ENCODE results near the gene IFIT5. TPM values are rescaled to one million over a fixed set of nuclear protein-coding genes. Genes with fewer than 3 reads are reported as not detected.

The IFIT5 gene
- total RNA-seq, 5 donors from 2014 or later (not counting 1 experiment from before 2014, with no cell fraction given) = 12.6 to 20.3 (median 18.5) TPM

- H3K27ac Mint-ChIP-seq = peak within 1 kb of the TSS; percentile 90 to 94
- CTCF ChIA-PET = interaction anchor here (0.6 to 3.0 kb wide), 18 partner anchors 10 to 557 kb away, joined by 3 to 29 read pairs (median 4); partner anchors contain the start of genes LIPA (in 2 of the 2), IFIT1B (in 1 of the 2), IFIT2 (in 1 of the 2) and IFIT5 (in 1 of the 2)
- peak in 33 of 35 experiments; percentile 11 to 88 (median 39) for DNase-seq
- Histone ChIP-seq H3K4me3 (ENCODE audit: control insufficient read depth in 1 of 2, extremely low read depth in 1 of 2, low read length in 1 of 2) (peak within 1 kb of the TSS; percentile 78 to 79), H3K4me1 (ENCODE audit: control insufficient read depth in 1 of 2, extremely low read depth in 1 of 2, insufficient read depth in 2 of 2, low read length in 2 of 2) (peaks cover 10 to 15% of the 10 kb centered on the region in 2 experiments), H3K36me3 (ENCODE audit: control insufficient read depth in 2 of 2, extremely low read depth in 1 of 2, insufficient read depth in 1 of 2, low read length in 1 of 2) (no peaks in the 10 kb centered on the region), H3K27me3 (replicated peaks in 1 of 2; ENCODE audit: control insufficient read depth in 2 of 2, extremely low read depth in 1 of 2, insufficient read depth in 2 of 2, low read length in 1 of 2) (no peaks in the 10 kb centered on the region), H3K9me3 (no peaks in the 10 kb centered on the region), H3K27ac (ENCODE audit: low read length) (peak within 1 kb of the TSS; percentile 91)
- H3K27me3 Mint-ChIP-seq = no peaks in the 10 kb centered on the region
- H3K4me1 Mint-ChIP-seq = peaks cover 26 to 52% (median 43%) of the 10 kb centered on the region in 3 donors
- POLR2A ChIA-PET = interaction anchor here (0.5 to 2.4 kb wide), 13 partner anchors 20 to 1771 kb away, joined by 3 to 37 read pairs (median 5); partner anchors contain the start of genes IFIT5 (in 2 of the 2), IFIT2 (in 1 of the 2) and LIPA (in 1 of the 2)
- 0% methylated on average over 2 of the region's 8 CpGs for WGBS (ENCODE audit: insufficient coverage)
- H3K36me3 Mint-ChIP-seq = peaks cover 17% of the 10 kb centered on the region
- ATAC-seq (replicated peaks in 1 of 4) = peak; percentile 93 to 96 (median 94)
- H3K4me3 Mint-ChIP-seq = peak within 1 kb of the TSS; percentile 80 to 90 (median 83)
- no peaks in the 10 kb centered on the region for H3K9me3 Mint-ChIP-seq
Measured at GRCh38 chr10:89391907-89392756, 22.2 kb upstream of the IFIT5 start, which contains the start of gene IFIT1. Gene IFIT1, plus strand, starts transcription at chr10:89392623. Its CDS starts 90 bp downstream, at chr10:89392713.

- WGBS (ENCODE audit: insufficient coverage) = 67% methylated on average over 2 of the region's 2 CpGs
- Histone ChIP-seq H3K9me3 (no peaks in the 10 kb centered on the region), H3K36me3 (ENCODE audit: control insufficient read depth in 2 of 2, extremely low read depth in 1 of 2, insufficient read depth in 1 of 2, low read length in 1 of 2) (no peaks in the 10 kb centered on the region), H3K4me3 (ENCODE audit: control insufficient read depth in 1 of 2, extremely low read depth in 1 of 2, low read length in 1 of 2) (peak overlapping the region; percentile 78 to 79), H3K4me1 (ENCODE audit: control insufficient read depth in 1 of 2, extremely low read depth in 1 of 2, insufficient read depth in 2 of 2, low read length in 2 of 2) (peaks cover 10 to 15% of the 10 kb centered on the region in 2 experiments), H3K27me3 (replicated peaks in 1 of 2; ENCODE audit: control insufficient read depth in 2 of 2, extremely low read depth in 1 of 2, insufficient read depth in 2 of 2, low read length in 1 of 2) (no peaks in the 10 kb centered on the region), H3K27ac (ENCODE audit: low read length) (peak overlapping the region; percentile 91)
- ChIA-PET CTCF (interaction anchor here (0.6 to 3.0 kb wide), 10 partner anchors 10 to 309 kb away, joined by 3 to 29 read pairs (median 6); partner anchors contain the start of genes LIPA (in 2 of the 2), IFIT2 (in 1 of the 2) and IFIT5 (in 1 of the 2)), POLR2A (interaction anchor here (0.5 to 2.4 kb wide), 8 partner anchors 21 to 1770 kb away, joined by 3 to 37 read pairs (median 6); partner anchors contain the start of genes IFIT5 (in 2 of the 2), IFIT2 (in 1 of the 2) and LIPA (in 1 of the 2))
- H3K4me3 Mint-ChIP-seq = peak overlapping the region; percentile 80 to 90 (median 83)
- no peaks in the 10 kb centered on the region for H3K27me3 Mint-ChIP-seq
- DNase-seq = peak in 1 of 35 experiments; percentile 34
- ATAC-seq (replicated peaks in 1 of 4) = peak in 3 of 4 experiments; percentile 29 to 38 (median 37)
- peaks cover 34 to 55% (median 48%) of the 10 kb centered on the region in 3 donors for H3K4me1 Mint-ChIP-seq
- peaks cover 19% of the 10 kb centered on the region for H3K36me3 Mint-ChIP-seq
- H3K9me3 Mint-ChIP-seq = no peaks in the 10 kb centered on the region
- peak overlapping the region; percentile 90 to 94 for H3K27ac Mint-ChIP-seq
Measured at GRCh38 chr10:89392974-89393373, 21.4 kb upstream of the IFIT5 start.

GRCh38 chr10:89393898-89394297 lies 20.5 kb upstream of the IFIT5 start:
- ChIA-PET CTCF (interaction anchor here in 1 of 2 donors (0.7 to 3.0 kb wide), 2 partner anchors 21 to 147 kb away, joined by 3 to 29 read pairs; partner anchors contain the start of gene IFIT5), POLR2A (interaction anchor here in 1 of 2 donors (0.7 kb wide), 1 partner anchor 89 kb away, joined by 4 read pairs; no protein-coding TSS in a partner anchor)
- Histone ChIP-seq H3K27ac (ENCODE audit: low read length) (no peak overlapping the region), H3K4me1 (ENCODE audit: control insufficient read depth in 1 of 2, extremely low read depth in 1 of 2, insufficient read depth in 2 of 2, low read length in 2 of 2) (peaks cover 10 to 15% of the 10 kb centered on the region in 2 experiments), H3K9me3 (no peaks in the 10 kb centered on the region), H3K27me3 (replicated peaks in 1 of 2; ENCODE audit: control insufficient read depth in 2 of 2, extremely low read depth in 1 of 2, insufficient read depth in 2 of 2, low read length in 1 of 2) (no peaks in the 10 kb centered on the region), H3K4me3 (ENCODE audit: control insufficient read depth in 1 of 2, extremely low read depth in 1 of 2, low read length in 1 of 2) (no peak overlapping the region), H3K36me3 (ENCODE audit: control insufficient read depth in 2 of 2, extremely low read depth in 1 of 2, insufficient read depth in 1 of 2, low read length in 1 of 2) (no peaks in the 10 kb centered on the region)
- Mint-ChIP-seq H3K9me3 (no peaks in the 10 kb centered on the region), H3K27me3 (no peaks in the 10 kb centered on the region), H3K4me1 (peaks cover 43 to 64% (median 54%) of the 10 kb centered on the region in 3 donors), H3K36me3 (peaks cover 27% of the 10 kb centered on the region), H3K27ac (peak overlapping the region in 1 of 2 donors; percentile 31), H3K4me3 (peak overlapping the region; percentile 80 to 90 (median 83))
- ATAC-seq (replicated peaks in 1 of 4) (no peak), DNase-seq (no peak)
- no CpG with 5 or more reads among the region's 3 CpGs for WGBS (ENCODE audit: insufficient coverage)

- Histone ChIP-seq H3K36me3 (ENCODE audit: control insufficient read depth in 2 of 2, extremely low read depth in 1 of 2, insufficient read depth in 1 of 2, low read length in 1 of 2) (no peaks in the 10 kb centered on the region), H3K27ac (ENCODE audit: low read length) (no peak overlapping the region), H3K9me3 (no peaks in the 10 kb centered on the region), H3K4me1 (ENCODE audit: control insufficient read depth in 1 of 2, extremely low read depth in 1 of 2, insufficient read depth in 2 of 2, low read length in 2 of 2) (peaks cover 10 to 15% of the 10 kb centered on the region in 2 experiments), H3K4me3 (ENCODE audit: control insufficient read depth in 1 of 2, extremely low read depth in 1 of 2, low read length in 1 of 2) (no peak overlapping the region), H3K27me3 (replicated peaks in 1 of 2; ENCODE audit: control insufficient read depth in 2 of 2, extremely low read depth in 1 of 2, insufficient read depth in 2 of 2, low read length in 1 of 2) (no peaks in the 10 kb centered on the region)
- DNase-seq (no peak), ATAC-seq (replicated peaks in 1 of 4) (no peak)
- Mint-ChIP-seq H3K4me1 (peaks cover 53 to 77% (median 65%) of the 10 kb centered on the region in 3 donors), H3K27ac (no peak overlapping the region), H3K27me3 (no peaks in the 10 kb centered on the region), H3K36me3 (peaks cover 38% of the 10 kb centered on the region), H3K4me3 (peak overlapping the region; percentile 3 to 46 (median 28)), H3K9me3 (no peaks in the 10 kb centered on the region)
- CTCF ChIA-PET = interaction anchor here in 1 of 2 donors (0.6 kb wide), 1 partner anchor 99 kb away, joined by 3 read pairs; no protein-coding TSS in a partner anchor
- POLR2A ChIA-PET = no interaction called here
- WGBS (ENCODE audit: insufficient coverage) = 88% methylated on average over 2 of the region's 2 CpGs
Measured at GRCh38 chr10:89395141-89395540, 19.2 kb upstream of the IFIT5 start.

- Mint-ChIP-seq H3K27me3 (no peaks in the 10 kb centered on the region), H3K4me1 (peaks cover 56 to 73% (median 57%) of the 10 kb centered on the region in 3 donors), H3K4me3 (no peak overlapping the region), H3K9me3 (no peaks in the 10 kb centered on the region), H3K27ac (peak overlapping the region; percentile 27 to 28), H3K36me3 (peaks cover 61% of the 10 kb centered on the region)
- peaks cover 0 to 6% of the 10 kb centered on the region in 2 donors for H3K36me3 ChIP-seq (ENCODE audit: control insufficient read depth in 2 of 2, extremely low read depth in 1 of 2, insufficient read depth in 1 of 2, low read length in 1 of 2)
- WGBS (ENCODE audit: insufficient coverage) = 100% methylated on average over 2 of the region's 5 CpGs
- ChIA-PET CTCF (interaction anchor here in 1 of 2 donors (0.6 kb wide), 1 partner anchor 16 kb away, joined by 3 read pairs; the partner anchor contains the start of gene IFIT5), POLR2A (no interaction called here)
- H3K27me3 ChIP-seq (replicated peaks in 1 of 2; ENCODE audit: control insufficient read depth in 2 of 2, extremely low read depth in 1 of 2, insufficient read depth in 2 of 2, low read length in 1 of 2) = no peaks in the 10 kb centered on the region
- H3K27ac ChIP-seq (ENCODE audit: low read length) = no peak overlapping the region
- H3K9me3 ChIP-seq = no peaks in the 10 kb centered on the region
- no peak for ATAC-seq (replicated peaks in 1 of 4)
- no peak overlapping the region for H3K4me3 ChIP-seq (ENCODE audit: control insufficient read depth in 1 of 2, extremely low read depth in 1 of 2, low read length in 1 of 2)
- H3K4me1 ChIP-seq (ENCODE audit: control insufficient read depth in 1 of 2, extremely low read depth in 1 of 2, insufficient read depth in 2 of 2, low read length in 2 of 2) = peaks cover 4 to 7% of the 10 kb centered on the region in 2 experiments
- no peak for DNase-seq
Measured at GRCh38 chr10:89398003-89398749, 16.2 kb upstream of the IFIT5 start.
